Body of pancreas (tissue), 4 donors: ENCODE data around the gene ACSM2A. TPM values are rescaled to one million over a fixed set of nuclear protein-coding genes. Genes with fewer than 3 reads are reported as not detected.
A peak's percentile ranks its signal among the peaks of the same experiment; 100 is the strongest.
"Not testable (repeated sequence)": the region's sequence is repeated elsewhere in the genome, so short reads cannot be mapped to it uniquely, and the experiment has no call there.

Source experiments
- ATAC-seq: fragments of 150-250 bp; one replicate; pipeline ENCODE4 v1.9.1; 2016
- DNase-seq, 4 donors: peaks; one replicate each; pipeline ENCODE4 v3.0.0-alpha.2; 2019
- H3K27ac ChIP-seq, 4 donors: fragments of 200-600 bp; sonication (generic); 1 replicate in 3 of 4; 2 replicates in 1 of 4; pipeline versions ENCODE4 v1.5.1 to v1.6.1; 2016 to 2019; ENCODE audit warnings: mild to moderate bottlenecking in 1 of 4, mixed read lengths in 1 of 4, moderate library complexity in 1 of 4
- H3K27me3 ChIP-seq, 2 donors: fragments of 200-600 bp; sonication (generic); one replicate each; pipeline ENCODE4 v1.6.0; 2016; ENCODE audit warnings: mild to moderate bottlenecking in 1 of 2
- H3K36me3 ChIP-seq, 2 donors: fragments of 200-600 bp; sonication (generic); replicated peaks in 1 of 2; 2 replicates each; pipeline ENCODE4 v1.5.1; 2016; ENCODE audit warnings: low read depth in 2 of 2; ENCODE audit not compliant: insufficient read depth in 1 of 2
- H3K4me1 ChIP-seq: fragments of 200-600 bp; sonication (generic); one replicate; pipeline ENCODE4 v1.6.0; 2016
- H3K4me3 ChIP-seq, 2 donors: fragments of 200-600 bp; sonication (generic); 1 replicate in 1 of 2; 2 replicates in 1 of 2; pipeline ENCODE4 v1.5.1; 2016 to 2019
- H3K9me3 ChIP-seq, 3 donors: fragments of 200-600 bp; sonication (generic); 1 replicate in 2 of 3; 2 replicates in 1 of 3; pipeline ENCODE4 v1.5.1; 2016
- CTCF ChIP-seq, 7 experiments: fragments of 450-650 bp in 4 of 7; fragments of 200-600 bp in 3 of 7; sonication (generic) in 3 of 7; IDR thresholded peaks; one replicate each; pipeline ENCODE4 v1.5.1; 2016 to 2019; ENCODE audit warnings: antibody characterized with exemption in 7 of 7
- POLR2A ChIP-seq, 3 donors: fragments of 450-650 bp; IDR thresholded peaks; one replicate each; pipeline ENCODE4 v1.6.1; 2016; ENCODE audit warnings: antibody characterized with exemption in 3 of 3, mild to moderate bottlenecking in 2 of 3
- WGBS, 2 donors: methylation state at CpG; one replicate each; pipeline ENCODE4 v1.1.5; 2017; 5-methylcytosine and 5-hydroxymethylcytosine counted together
- intact Hi-C: fragments of 100-400 bp; cut with DNase I; formaldehyde crosslinking; loops from one replicate; pipeline ENCODE4 v1.15.1; 2023
- total RNA-seq, 2 donors: library from RNA; depleted of rRNA; stranded (reverse); fragments of >200 nt; gene quantifications; one replicate each; pipeline ENCODE4 v1.1.0, GENCODE V29; 2016

Gene ACSM2A
- total RNA-seq, 2 donors from 2014 or later, result not detected

GRCh38 chr16:20430948-20431347 lies 20.4 kb upstream of the ACSM2A start:
- WGBS, 2 donors, result 83 to 85% methylated on average over 7 to 11 of the region's 11 CpGs
- DNase-seq (no peak), ATAC-seq (no peak)
- Histone ChIP-seq H3K27ac (no peak overlapping the region), H3K4me1 (peaks cover 12% of the 10 kb centered on the region), H3K9me3 (no peaks in the 10 kb centered on the region), H3K36me3 (no peaks in the 10 kb centered on the region), H3K4me3 (no peak overlapping the region), H3K27me3 (no peaks in the 10 kb centered on the region)
- intact Hi-C loops, result no loop called here
- no peak for TF ChIP-seq POLR2A (IDR thresholded peaks at IDR 0.05)
- no peak for TF ChIP-seq CTCF (IDR thresholded peaks at IDR 0.05)

- not testable (repeated sequence) for ATAC-seq
These were observed 12.4 kb upstream of the ACSM2A start for GRCh38 chr16:20438950-20439349.

GRCh38 chr16:20439820-20440231 lies 11.5 kb upstream of the ACSM2A start:
- TF ChIP-seq POLR2A (IDR thresholded peaks at IDR 0.05), result peak in 1 of 3 donors; percentile 10
- H3K27ac ChIP-seq, result peak overlapping the region in 3 of 4 donors; percentile 69 to 85 (median 82)
- H3K9me3 ChIP-seq, H3K4me3 ChIP-seq, H3K27me3 ChIP-seq, H3K36me3 ChIP-seq, intact Hi-C loops: not testable (repeated sequence)
- peak; percentile 74 to 92 (median 86) for DNase-seq
- ATAC-seq, result peak; percentile 95
- WGBS, 2 donors, result 0 to 7% methylated on average over 3 of the region's 3 CpGs
- peaks cover 36% of the 10 kb centered on the region for H3K4me1 ChIP-seq

More at GRCh38 chr16:20438950-20439349, 12.4 kb upstream of the ACSM2A start:
- H3K4me1 ChIP-seq, result peaks cover 36% of the 10 kb centered on the region
- intact Hi-C loops, H3K27me3 ChIP-seq, DNase-seq, H3K4me3 ChIP-seq, H3K9me3 ChIP-seq, H3K36me3 ChIP-seq: not testable (repeated sequence)
- 60% methylated on average over 2 of the region's 2 CpGs; no CpG with 5 or more reads in 1 of the 2 donors for WGBS, 2 donors
- H3K27ac ChIP-seq, result peak overlapping the region in 2 of 4 donors; percentile 82 to 85

- DNase-seq, H3K4me3 ChIP-seq, intact Hi-C loops, H3K9me3 ChIP-seq, ATAC-seq, H3K27me3 ChIP-seq, H3K36me3 ChIP-seq: not testable (repeated sequence)
- 71 to 74% methylated on average over 1 of the region's 1 CpG for WGBS, 2 donors
- peaks cover 36% of the 10 kb centered on the region for H3K4me1 ChIP-seq
- peak overlapping the region; percentile 59 to 85 (median 74) for H3K27ac ChIP-seq
These were observed 10.6 kb upstream of the ACSM2A start for GRCh38 chr16:20440731-20441130.

GRCh38 chr16:20441191-20441590 lies 10.1 kb upstream of the ACSM2A start:
- peak overlapping the region; percentile 44 to 85 (median 68) for H3K27ac ChIP-seq
- no peaks in the 10 kb centered on the region for H3K9me3 ChIP-seq
- no peaks in the 10 kb centered on the region for H3K36me3 ChIP-seq
- 64 to 68% methylated on average over 3 of the region's 3 CpGs for WGBS, 2 donors
- no peaks in the 10 kb centered on the region for H3K27me3 ChIP-seq
- DNase-seq, result no peak
- intact Hi-C loops, result no loop called here
- no peak for TF ChIP-seq POLR2A (IDR thresholded peaks at IDR 0.05)
- TF ChIP-seq CTCF (IDR thresholded peaks at IDR 0.05), result no peak
- H3K4me3 ChIP-seq, result no peak overlapping the region
- ATAC-seq, result no peak
- H3K4me1 ChIP-seq, result peaks cover 36% of the 10 kb centered on the region

GRCh38 chr16:20441859-20442258 lies 9.5 kb upstream of the ACSM2A start:
- H3K9me3 ChIP-seq, H3K36me3 ChIP-seq, H3K27me3 ChIP-seq, DNase-seq, ATAC-seq, intact Hi-C loops, H3K4me3 ChIP-seq: not testable (repeated sequence)
- Histone ChIP-seq H3K4me1 (peaks cover 36% of the 10 kb centered on the region), H3K27ac (peak overlapping the region in 1 of 4 donors; percentile 82)
- 78 to 88% methylated on average over 2 of the region's 4 CpGs for WGBS, 2 donors

- H3K9me3 ChIP-seq, H3K27ac ChIP-seq, DNase-seq, H3K36me3 ChIP-seq, H3K4me3 ChIP-seq, H3K27me3 ChIP-seq, H3K4me1 ChIP-seq, intact Hi-C loops: not testable (repeated sequence)
- WGBS, 2 donors, result no CpG with 5 or more reads among the region's 3 CpGs
- peak; percentile 76 for ATAC-seq
These were observed 4.5 kb upstream of the ACSM2A start for GRCh38 chr16:20446652-20447393.

- not testable (repeated sequence) for ATAC-seq, H3K4me1 ChIP-seq
These were observed 2.3 kb downstream of the ACSM2A start for GRCh38 chr16:20453633-20454032.

GRCh38 chr16:20459227-20459626 lies 7.9 kb downstream of the ACSM2A start:
- DNase-seq, H3K27ac ChIP-seq, H3K27me3 ChIP-seq, H3K36me3 ChIP-seq, H3K9me3 ChIP-seq, H3K4me3 ChIP-seq, ATAC-seq, H3K4me1 ChIP-seq, intact Hi-C loops: not testable (repeated sequence)
- WGBS, 2 donors, result 83 to 89% methylated on average over 2 of the region's 2 CpGs

More at GRCh38 chr16:20453633-20454032, 2.3 kb downstream of the ACSM2A start:
- DNase-seq, H3K27ac ChIP-seq, H3K36me3 ChIP-seq, H3K9me3 ChIP-seq, intact Hi-C loops, H3K4me3 ChIP-seq, H3K27me3 ChIP-seq: not testable (repeated sequence)
- WGBS, 2 donors, result no CpG with 5 or more reads among the region's 5 CpGs

- H3K36me3 ChIP-seq, H3K4me1 ChIP-seq, H3K4me3 ChIP-seq, H3K27me3 ChIP-seq, intact Hi-C loops, DNase-seq, H3K9me3 ChIP-seq, H3K27ac ChIP-seq, ATAC-seq: not testable (repeated sequence)
- WGBS, 2 donors, result 65 to 85% methylated on average over 1 to 2 of the region's 4 CpGs
These were observed 9.0 kb downstream of the ACSM2A start for GRCh38 chr16:20460313-20460712.
